Activated naive CD8-positive, alpha-beta T cell treated with anti-CD3 and anti-CD28 coated beads, Interleukin-2, amount 10 ng/mL, durations not matched to agents 7 days and 5 days (primary cell): ENCODE data around the gene PACRG. TPM values are rescaled to one million over a fixed set of nuclear protein-coding genes. Genes with fewer than 3 reads are reported as not detected.
"Not testable (repeated sequence)": the region's sequence is repeated elsewhere in the genome, so short reads cannot be mapped to it uniquely, and the experiment has no call there.

Experiments used
- ATAC-seq: fragments of 150-1000 bp; cut with Tn5 transposase; one replicate; pipeline ENCODE4 v1.10.0; 2021; ENCODE audit warnings: low read depth, moderate library complexity
- POLR2A ChIA-PET: fragments of 350-600 bp; sonication (Branson Sonifier 250); formaldehyde crosslinking; loops from one replicate; lab custom pipeline; 2021; ENCODE audit warnings: antibody characterized with exemption; lab: Charles Lee
- DNase-seq: peaks from one replicate; pipeline ENCODE4 v3.0.0; 2021
- H3K27ac Mint-ChIP-seq: one replicate; pipeline ENCODE4 v1.8.0; 2022; ENCODE audit warnings: mild to moderate bottlenecking, mixed read lengths
- H3K27me3 Mint-ChIP-seq: one replicate; pipeline ENCODE4 v1.8.0; 2022; ENCODE audit warnings: mild to moderate bottlenecking, moderate library complexity, mixed read lengths
- H3K36me3 Mint-ChIP-seq: one replicate; pipeline ENCODE4 v1.8.0; 2021; ENCODE audit warnings: mild to moderate bottlenecking, mixed read lengths
- H3K4me1 Mint-ChIP-seq: one replicate; pipeline ENCODE4 v1.8.0; 2021; ENCODE audit warnings: mixed read lengths
- H3K4me3 Mint-ChIP-seq: one replicate; pipeline ENCODE4 v1.8.0; 2022; ENCODE audit warnings: mild to moderate bottlenecking, moderate library complexity, mixed read lengths
- H3K9me3 Mint-ChIP-seq: one replicate; pipeline ENCODE4 v1.8.0; 2021; ENCODE audit warnings: mixed read lengths
- total RNA-seq, 2 experiments: library from RNA; stranded (reverse); gene quantifications; one replicate each; pipeline ENCODE4 v1.2.3, GENCODE V29; 2021

The PACRG gene
- total RNA-seq, 2 experiments from 2014 or later: 0.58 TPM; not detected in 1

DNA sequence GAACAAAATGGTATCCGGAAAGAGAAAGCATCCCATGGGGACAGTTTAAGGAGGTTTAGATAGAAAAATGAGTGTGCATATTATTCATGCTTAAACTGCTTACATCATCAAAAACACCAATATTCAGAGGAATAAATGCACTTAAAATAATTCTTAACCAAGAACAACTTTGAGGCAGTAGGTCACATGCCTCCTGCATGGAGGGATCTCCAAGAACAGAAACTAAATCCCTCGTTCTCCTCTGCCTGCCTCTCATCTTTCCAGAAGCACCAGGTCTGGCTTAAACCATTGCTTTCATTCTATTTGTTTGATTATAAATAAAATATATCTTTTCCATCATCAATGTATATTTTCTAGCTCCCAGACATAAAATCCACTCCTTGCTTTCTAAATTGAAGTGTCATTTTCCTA is 583.2 kb downstream of the PACRG start:
- Mint-ChIP-seq H3K9me3 (no peaks in the 10 kb centered on the region), H3K4me3 (no peak overlapping the region), H3K4me1 (no peaks in the 10 kb centered on the region), H3K36me3 (no peaks in the 10 kb centered on the region), H3K27ac (no peak overlapping the region), H3K27me3 (peaks cover 8% of the 10 kb centered on the region)
- ATAC-seq (no peak), DNase-seq (no peak)
- POLR2A ChIA-PET: no interaction called here

DNA sequence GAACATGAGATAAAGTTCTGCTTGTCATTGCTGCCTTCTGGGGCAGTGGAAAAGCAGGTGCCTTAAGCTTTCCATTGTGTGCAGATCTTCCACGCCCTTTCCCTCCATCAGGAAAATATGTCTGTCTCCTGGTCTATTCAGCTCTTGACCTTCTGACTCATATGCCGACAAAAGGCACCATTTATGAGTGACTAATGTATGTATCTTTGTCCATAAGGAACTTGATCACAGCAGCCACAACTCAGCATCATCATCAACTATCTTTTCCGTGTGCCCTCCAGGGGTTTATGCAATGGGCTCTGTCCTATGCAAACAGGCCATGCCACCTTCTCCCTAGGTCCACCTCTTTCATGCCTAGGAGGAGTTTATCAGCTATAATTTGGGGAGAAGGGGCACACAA is 584.1 kb downstream of the PACRG start:
- no peak for ATAC-seq
- Mint-ChIP-seq H3K4me3 (no peak overlapping the region), H3K4me1 (no peaks in the 10 kb centered on the region)

DNA sequence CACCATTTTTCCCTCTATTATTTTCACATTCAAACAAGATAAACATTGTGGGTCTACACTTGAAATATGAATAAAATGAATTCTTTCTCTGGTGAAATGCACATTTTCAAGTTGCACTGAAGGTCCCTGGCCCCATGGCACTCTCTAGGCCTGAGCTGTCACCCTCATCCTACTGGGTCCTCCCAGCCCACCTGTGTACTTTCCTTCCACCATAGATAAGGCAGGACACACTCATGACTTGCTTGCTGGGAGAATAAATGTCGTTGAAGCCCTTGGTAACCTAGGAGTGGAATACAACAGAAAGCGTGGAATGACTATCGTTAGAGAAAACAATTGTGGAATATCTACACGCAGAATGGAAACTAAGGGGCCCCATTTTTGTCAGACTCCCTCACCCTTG is 585.8 kb downstream of the PACRG start:
- Mint-ChIP-seq H3K27ac (no peak overlapping the region), H3K9me3 (no peaks in the 10 kb centered on the region), H3K27me3 (peaks cover 5% of the 10 kb centered on the region), H3K4me1 (no peaks in the 10 kb centered on the region), H3K4me3 (no peak overlapping the region), H3K36me3 (no peaks in the 10 kb centered on the region)
- DNase-seq (no peak), ATAC-seq (no peak)
- POLR2A ChIA-PET: no interaction called here

More for the DNA sequence above, 584.1 kb downstream of the PACRG start:
- Mint-ChIP-seq H3K9me3 (no peaks in the 10 kb centered on the region), H3K27me3 (peaks cover 8% of the 10 kb centered on the region), H3K27ac (no peak overlapping the region), H3K36me3 (no peaks in the 10 kb centered on the region)
- POLR2A ChIA-PET: no interaction called here
- no peak for DNase-seq

DNA sequence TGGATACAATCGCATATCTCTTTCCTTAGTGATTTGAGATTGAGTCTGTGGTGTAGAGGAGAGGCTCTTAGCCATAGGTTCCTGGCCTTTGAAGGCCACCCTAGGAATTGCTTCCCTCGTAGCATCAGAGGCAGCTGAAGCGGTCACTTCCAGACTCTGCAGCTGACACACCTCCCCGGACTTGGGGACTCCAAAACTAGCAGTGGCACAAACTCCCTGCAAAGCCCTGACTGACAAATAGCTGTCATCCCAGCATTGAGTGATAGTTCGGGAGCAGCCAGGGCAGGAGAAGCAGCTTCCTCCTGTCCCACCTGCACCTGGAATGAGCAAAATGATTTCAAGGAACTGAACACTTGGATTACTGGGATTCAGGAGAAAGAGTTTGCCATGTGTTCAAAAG is 586.2 kb downstream of the PACRG start:
- H3K27ac Mint-ChIP-seq: no peak overlapping the region
- no peaks in the 10 kb centered on the region for H3K4me1 Mint-ChIP-seq
- POLR2A ChIA-PET: no interaction called here
- H3K36me3 Mint-ChIP-seq: no peaks in the 10 kb centered on the region
- H3K27me3 Mint-ChIP-seq: peaks cover 5% of the 10 kb centered on the region
- no peak for ATAC-seq
- DNase-seq: no peak
- H3K9me3 Mint-ChIP-seq: no peaks in the 10 kb centered on the region
- H3K4me3 Mint-ChIP-seq: no peak overlapping the region

GRCh38 chr6:163314791-163315470 is 587.2 kb downstream of the PACRG start:
- ATAC-seq (no peak), DNase-seq (no peak)
- H3K36me3 Mint-ChIP-seq: no peaks in the 10 kb centered on the region
- no peaks in the 10 kb centered on the region for H3K9me3 Mint-ChIP-seq
- no peak overlapping the region for H3K4me3 Mint-ChIP-seq
- POLR2A ChIA-PET: no interaction called here
- no peak overlapping the region for H3K27ac Mint-ChIP-seq
- no peaks in the 10 kb centered on the region for H3K4me1 Mint-ChIP-seq
- peaks cover 5% of the 10 kb centered on the region for H3K27me3 Mint-ChIP-seq

DNA sequence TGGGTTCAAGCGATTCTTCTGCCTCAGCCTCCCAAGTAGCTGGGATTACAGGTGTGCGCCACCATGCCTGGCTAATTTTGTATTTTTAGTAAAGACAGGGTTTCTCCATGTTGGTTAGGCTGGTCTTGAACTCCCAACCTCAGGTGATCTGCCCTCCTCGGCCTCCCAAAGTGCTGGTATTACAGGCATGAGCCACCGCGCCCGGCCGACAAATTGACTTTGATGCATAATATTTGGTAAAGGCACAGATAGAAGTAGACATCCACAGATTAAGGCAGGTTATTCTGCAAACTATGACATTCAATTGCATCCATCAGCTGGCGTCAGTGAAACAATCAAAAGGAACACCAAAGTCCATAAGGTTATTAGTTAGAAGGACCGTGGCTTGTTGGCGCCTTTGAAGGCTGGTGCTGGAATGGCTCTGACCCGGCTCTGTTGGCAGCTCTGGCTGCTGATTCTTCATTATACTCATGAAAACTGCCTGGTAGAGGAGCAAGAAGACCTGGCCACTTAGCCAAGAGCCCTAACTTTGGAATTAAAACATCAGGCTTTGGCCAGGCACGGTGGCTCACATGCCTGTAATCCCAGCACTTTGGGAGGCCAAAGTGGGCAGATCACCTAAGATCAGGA is 589.2 kb downstream of the PACRG start:
- H3K36me3 Mint-ChIP-seq, H3K27me3 Mint-ChIP-seq, DNase-seq, H3K4me3 Mint-ChIP-seq, H3K9me3 Mint-ChIP-seq, H3K4me1 Mint-ChIP-seq, POLR2A ChIA-PET, ATAC-seq, H3K27ac Mint-ChIP-seq: not testable (repeated sequence)

DNA sequence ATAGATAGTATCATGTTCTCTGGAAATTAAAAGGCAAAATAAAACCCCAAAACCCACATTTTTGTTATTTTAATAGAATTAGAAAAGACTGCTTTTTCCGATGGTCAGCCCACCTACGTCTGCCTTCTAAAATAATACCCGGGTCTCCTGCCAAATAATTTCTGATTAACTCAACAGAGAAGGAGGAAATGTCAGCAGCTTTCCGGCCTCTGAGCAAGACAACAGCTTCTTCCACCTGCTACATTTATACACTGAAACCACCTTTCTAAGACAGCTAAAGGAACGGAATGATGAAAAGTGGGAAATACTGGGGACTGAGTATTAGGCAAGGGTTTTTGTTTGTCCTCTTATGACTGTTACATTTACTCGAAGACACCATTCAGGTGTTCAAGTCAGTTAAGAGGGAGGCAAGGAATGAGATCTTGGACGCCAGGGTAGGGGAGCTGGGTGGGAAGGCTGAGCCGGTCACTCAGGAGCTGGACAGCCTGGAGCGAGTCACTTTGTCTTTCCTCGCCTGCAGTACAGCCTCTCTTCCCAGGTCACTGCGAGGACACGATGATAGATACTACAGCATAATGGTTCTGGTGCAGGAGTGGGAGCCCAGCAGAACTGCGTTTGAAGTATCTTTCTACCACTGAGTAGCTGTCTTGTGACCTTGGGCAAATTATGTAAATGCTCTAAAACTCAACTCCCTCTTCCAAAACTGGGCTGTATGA is 590.5 kb downstream of the PACRG start:
- Mint-ChIP-seq H3K36me3 (no peaks in the 10 kb centered on the region), H3K27ac (no peak overlapping the region), H3K4me1 (no peaks in the 10 kb centered on the region), H3K27me3 (no peaks in the 10 kb centered on the region), H3K4me3 (no peak overlapping the region), H3K9me3 (no peaks in the 10 kb centered on the region)
- ATAC-seq (no peak), DNase-seq (no peak)
- POLR2A ChIA-PET: no interaction called here

GRCh38 chr6:163319609-163320366 is 592.0 kb downstream of the PACRG start:
- H3K9me3 Mint-ChIP-seq: no peaks in the 10 kb centered on the region
- H3K4me3 Mint-ChIP-seq: no peak overlapping the region
- no peaks in the 10 kb centered on the region for H3K4me1 Mint-ChIP-seq
- H3K27me3 Mint-ChIP-seq: peaks cover 4% of the 10 kb centered on the region
- DNase-seq: no peak
- ATAC-seq: no peak
- POLR2A ChIA-PET: no interaction called here
- no peaks in the 10 kb centered on the region for H3K36me3 Mint-ChIP-seq
- H3K27ac Mint-ChIP-seq: no peak overlapping the region

GRCh38 chr6:163320402-163320801 is 592.6 kb downstream of the PACRG start:
- no peak for DNase-seq
- no peak for ATAC-seq
- Mint-ChIP-seq H3K27ac (no peak overlapping the region), H3K4me1 (no peaks in the 10 kb centered on the region), H3K36me3 (no peaks in the 10 kb centered on the region), H3K27me3 (peaks cover 9% of the 10 kb centered on the region), H3K9me3 (no peaks in the 10 kb centered on the region), H3K4me3 (no peak overlapping the region)
- POLR2A ChIA-PET: no interaction called here

- Mint-ChIP-seq H3K36me3 (no peaks in the 10 kb centered on the region), H3K9me3 (no peaks in the 10 kb centered on the region), H3K27me3 (peaks cover 10% of the 10 kb centered on the region), H3K27ac (no peak overlapping the region), H3K4me1 (no peaks in the 10 kb centered on the region), H3K4me3 (no peak overlapping the region)
- ATAC-seq (no peak), DNase-seq (no peak)
- POLR2A ChIA-PET: no interaction called here
Observed at GRCh38 chr6:163320804-163321203, 593.0 kb downstream of the PACRG start.

GRCh38 chr6:163321717-163322116 is 593.9 kb downstream of the PACRG start:
- Mint-ChIP-seq H3K27me3 (peaks cover 10% of the 10 kb centered on the region), H3K9me3 (peaks cover 1% of the 10 kb centered on the region), H3K27ac (no peak overlapping the region), H3K4me1 (no peaks in the 10 kb centered on the region), H3K4me3 (no peak overlapping the region), H3K36me3 (no peaks in the 10 kb centered on the region)
- no peak for ATAC-seq
- DNase-seq: no peak
- POLR2A ChIA-PET: no interaction called here

DNA sequence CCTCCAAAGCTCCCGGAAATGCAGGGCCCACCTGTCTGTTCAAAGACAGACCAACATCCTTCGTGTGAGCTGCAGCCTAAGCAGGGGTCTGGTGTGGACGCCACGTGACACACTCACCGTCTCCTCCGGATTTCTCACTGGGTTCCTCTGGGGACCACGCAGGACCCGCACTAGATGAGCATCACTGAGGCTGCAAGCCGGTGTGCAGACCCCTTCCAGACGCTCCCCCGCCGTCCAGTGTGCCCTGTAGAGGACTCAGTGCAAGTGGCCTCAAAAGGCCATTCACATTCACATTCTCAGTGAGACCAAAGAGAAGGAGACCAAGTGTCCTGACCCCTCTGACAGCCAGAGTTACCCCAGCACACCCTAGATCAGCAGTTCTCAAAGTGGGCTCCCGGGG is 595.5 kb downstream of the PACRG start:
- Mint-ChIP-seq H3K36me3 (no peaks in the 10 kb centered on the region), H3K4me1 (no peaks in the 10 kb centered on the region), H3K27ac (no peak overlapping the region), H3K27me3 (peaks cover 10% of the 10 kb centered on the region), H3K4me3 (no peak overlapping the region), H3K9me3 (peaks cover 1% of the 10 kb centered on the region)
- ATAC-seq (no peak), DNase-seq (no peak)
- POLR2A ChIA-PET: no interaction called here

DNA sequence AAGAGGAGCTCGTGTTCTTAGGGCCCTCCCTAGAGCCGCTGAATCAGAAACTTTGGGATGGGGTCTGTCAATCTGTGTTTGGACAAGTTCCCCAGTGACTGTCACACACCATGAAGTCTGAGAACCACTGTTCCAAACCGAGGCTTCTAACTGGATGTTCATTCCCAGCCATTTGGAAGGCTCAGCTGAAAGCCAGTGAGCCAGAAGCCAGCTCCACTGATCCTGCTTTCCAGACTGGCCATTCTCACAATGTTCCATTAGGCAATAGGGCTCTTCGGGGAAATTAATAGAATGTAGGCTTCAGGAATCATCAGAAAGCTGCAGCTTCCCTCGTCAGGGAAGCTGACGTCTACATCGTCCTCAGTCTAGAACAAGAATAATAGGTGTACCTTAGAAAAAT is 595.9 kb downstream of the PACRG start:
- POLR2A ChIA-PET: no interaction called here
- ATAC-seq: no peak

More for the DNA sequence above, 595.9 kb downstream of the PACRG start:
- Mint-ChIP-seq H3K36me3 (no peaks in the 10 kb centered on the region), H3K27ac (no peak overlapping the region), H3K27me3 (peaks cover 10% of the 10 kb centered on the region), H3K9me3 (peaks cover 1% of the 10 kb centered on the region), H3K4me3 (no peak overlapping the region), H3K4me1 (no peaks in the 10 kb centered on the region)
- no peak for DNase-seq
